ENCODE results near the gene TMCC2.

DNA sequence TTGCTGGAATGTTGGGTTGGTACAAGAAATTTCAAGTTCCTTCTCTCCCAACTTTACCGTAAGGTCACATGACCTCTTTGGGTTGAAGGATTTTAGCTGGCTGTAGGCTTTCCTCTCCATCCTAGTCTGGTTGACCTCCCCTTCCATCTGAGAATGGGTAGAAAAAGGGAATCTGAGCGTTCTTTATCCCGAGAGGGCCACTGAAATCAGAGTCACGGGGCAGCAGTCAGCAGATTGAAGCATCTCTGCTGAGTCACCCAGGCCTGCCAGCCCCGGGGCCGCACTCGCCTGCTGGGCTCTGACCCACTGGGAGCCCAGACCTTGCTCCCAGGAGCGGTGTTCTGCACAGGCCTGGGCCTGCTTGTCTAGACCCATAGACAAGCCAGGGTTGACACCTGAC, 31.0 kb downstream of the TMCC2 start:
- TF ChIP-seq, protein P1, sequence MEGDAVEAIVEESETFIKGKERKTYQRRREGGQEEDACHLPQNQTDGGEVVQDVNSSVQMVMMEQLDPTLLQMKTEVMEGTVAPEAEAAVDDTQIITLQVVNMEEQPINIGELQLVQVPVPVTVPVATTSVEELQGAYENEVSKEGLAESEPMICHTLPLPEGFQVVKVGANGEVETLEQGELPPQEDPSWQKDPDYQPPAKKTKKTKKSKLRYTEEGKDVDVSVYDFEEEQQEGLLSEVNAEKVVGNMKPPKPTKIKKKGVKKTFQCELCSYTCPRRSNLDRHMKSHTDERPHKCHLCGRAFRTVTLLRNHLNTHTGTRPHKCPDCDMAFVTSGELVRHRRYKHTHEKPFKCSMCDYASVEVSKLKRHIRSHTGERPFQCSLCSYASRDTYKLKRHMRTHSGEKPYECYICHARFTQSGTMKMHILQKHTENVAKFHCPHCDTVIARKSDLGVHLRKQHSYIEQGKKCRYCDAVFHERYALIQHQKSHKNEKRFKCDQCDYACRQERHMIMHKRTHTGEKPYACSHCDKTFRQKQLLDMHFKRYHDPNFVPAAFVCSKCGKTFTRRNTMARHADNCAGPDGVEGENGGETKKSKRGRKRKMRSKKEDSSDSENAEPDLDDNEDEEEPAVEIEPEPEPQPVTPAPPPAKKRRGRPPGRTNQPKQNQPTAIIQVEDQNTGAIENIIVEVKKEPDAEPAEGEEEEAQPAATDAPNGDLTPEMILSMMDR (IDR thresholded peaks at IDR 0.05), result no peak
- no peak for TF ChIP-seq ZFX (IDR thresholded peaks at IDR 0.05; ENCODE audit: borderline replicate concordance)
